Neural cell (in vitro differentiated cells): ENCODE measurements around the gene SLC1A1. TPM values are rescaled to one million over a fixed set of nuclear protein-coding genes. Genes with fewer than 3 reads are reported as not detected.
"Not testable (repeated sequence)": the region's sequence is repeated elsewhere in the genome, so short reads cannot be mapped to it uniquely, and the experiment has no call there.

ENCODE experiments used
- H2AFZ ChIP-seq: fragments of 200-600, 300-800 bp; sonication (generic), shearing (Covaris generic); 2 replicates; pipeline ENCODE4 v1.6.0; 2014; ENCODE audit warnings: low read depth, mild to moderate bottlenecking, antibody characterized with exemption, low read length, moderate library complexity
- H3F3A ChIP-seq: fragments of 200-600 bp; shearing (Covaris generic); 2 replicates; pipeline ENCODE4 v1.6.1; 2016; ENCODE audit warnings: mild to moderate bottlenecking, moderate library complexity, mixed read lengths, antibody characterized with exemption, low read length; ENCODE audit not compliant: insufficient read depth, poor library complexity, severe bottlenecking
- H3K27ac ChIP-seq: fragments of 200-600, 300-800 bp; sonication (generic), shearing (Covaris generic); 2 replicates; pipeline ENCODE4 v1.5.1; 2014; ENCODE audit warnings: mild to moderate bottlenecking, low read length, moderate library complexity
- H3K27me3 ChIP-seq: fragments of 300-800, 200-600 bp; sonication (generic), shearing (Covaris generic); 2 replicates; pipeline ENCODE4 v1.6.0; 2014; ENCODE audit warnings: mild to moderate bottlenecking, low read depth, low read length, moderate library complexity; ENCODE audit not compliant: insufficient read depth
- H3K36me3 ChIP-seq: fragments of 300-800, 200-600 bp; sonication (generic), shearing (Covaris generic); 2 replicates; pipeline ENCODE4 v1.5.1; 2014; ENCODE audit warnings: mild to moderate bottlenecking, antibody characterized with exemption, low read length, moderate library complexity; ENCODE audit not compliant: insufficient read depth
- H3K4me2 ChIP-seq: fragments of 300-800, 200-600 bp; sonication (generic), shearing (Covaris generic); 2 replicates; pipeline ENCODE4 v1.6.0; 2014; ENCODE audit warnings: mild to moderate bottlenecking, low read length
- H3K4me3 ChIP-seq: fragments of 300-800, 200-600 bp; sonication (generic), shearing (Covaris generic); 2 replicates; pipeline ENCODE4 v1.5.1; 2014; ENCODE audit warnings: mild to moderate bottlenecking, low read length, moderate library complexity
- H3K79me2 ChIP-seq: fragments of 200-600 bp; shearing (Covaris generic); replicated peaks from 2 replicates; pipeline ENCODE4 v1.6.0; 2014; ENCODE audit warnings: mild to moderate bottlenecking, low read length, moderate library complexity; ENCODE audit not compliant: insufficient read depth
- H3K9ac ChIP-seq: fragments of 300-800, 200-600 bp; sonication (generic), shearing (Covaris generic); 2 replicates; pipeline ENCODE4 v1.6.1; 2016; ENCODE audit warnings: mild to moderate bottlenecking, low read length, mixed read lengths
- H3K9me2 ChIP-seq: fragments of 200-600 bp; shearing (Covaris generic); 2 replicates; pipeline ENCODE4 v1.6.1; 2016; ENCODE audit warnings: mild to moderate bottlenecking, low read length, mixed read lengths; ENCODE audit not compliant: insufficient read depth
- H3K9me3 ChIP-seq: fragments of 200-600, 300-800 bp; sonication (generic), shearing (Covaris generic); 2 replicates; pipeline ENCODE4 v1.6.1; 2016; ENCODE audit warnings: mild to moderate bottlenecking, mixed run types, low read length, moderate library complexity, mixed read lengths
- H4K20me1 ChIP-seq: fragments of 200-600 bp; shearing (Covaris generic); 2 replicates; pipeline ENCODE4 v1.6.1; 2016; ENCODE audit warnings: mild to moderate bottlenecking, mixed run types; ENCODE audit not compliant: insufficient read depth
- EP300 ChIP-seq: fragments of 450-650 bp; conservative IDR thresholded peaks from 2 replicates; pipeline ENCODE4 v1.6.1; 2014; ENCODE audit warnings: antibody characterized with exemption, mild to moderate bottlenecking, moderate library complexity; ENCODE audit not compliant: poor library complexity, severe bottlenecking
- EZH2 ChIP-seq: fragments of 200-600, 300-800 bp; shearing (Covaris generic), sonication (generic); IDR thresholded peaks from 2 replicates; pipeline ENCODE4 v1.6.1; 2014; ENCODE audit warnings: antibody characterized with exemption, low read length, borderline replicate concordance, mild to moderate bottlenecking; ENCODE audit not compliant: insufficient read depth, poor library complexity, severe bottlenecking
- MXI1 ChIP-seq: fragments of 450-650 bp; conservative IDR thresholded peaks from 2 replicates; pipeline ENCODE4 v1.6.1; 2014; ENCODE audit warnings: antibody characterized with exemption, mild to moderate bottlenecking; ENCODE audit not compliant: poor library complexity, severe bottlenecking
- POLR2AphosphoS5 ChIP-seq: IDR thresholded peaks from 2 replicates; pipeline ENCODE4 v1.6.1; 2012
- RAD21 ChIP-seq: fragments of 450-650 bp; conservative IDR thresholded peaks from 2 replicates; pipeline ENCODE4 v1.6.1; 2014; ENCODE audit warnings: antibody characterized with exemption, mild to moderate bottlenecking, moderate library complexity
- REST ChIP-seq: IDR thresholded peaks from 2 replicates; pipeline ENCODE4 v1.6.1; 2012; ENCODE audit warnings: borderline replicate concordance
- SMC3 ChIP-seq: fragments of 450-650 bp; conservative IDR thresholded peaks from 2 replicates; pipeline ENCODE4 v1.6.1; 2014; ENCODE audit warnings: antibody characterized with exemption, mild to moderate bottlenecking, moderate library complexity; ENCODE audit not compliant: poor library complexity
- TAF1 ChIP-seq: IDR thresholded peaks from 2 replicates; pipeline ENCODE4 v1.6.1; 2012; ENCODE audit warnings: low read depth
- polyA plus RNA-seq: library from polyadenylated mRNA; depleted of rRNA; stranded (reverse); fragments of >200 nt; gene quantifications from 2 replicates; pipeline ENCODE4 v1.2.3, GENCODE V29; 2014
- TF ChIP-seq, protein P1 (sequence below): fragments of 450-650 bp; IDR thresholded peaks from 2 replicates; pipeline ENCODE4 v1.5.1; 2014; ENCODE audit warnings: antibody characterized with exemption, mild to moderate bottlenecking, moderate library complexity; ENCODE audit not compliant: poor library complexity, severe bottlenecking

Gene SLC1A1
- polyA plus RNA-seq, 1 donor from 2014 or later: 30.8 TPM

GRCh38 chr9:4519604-4520003 is 29.3 kb downstream of the SLC1A1 start:
- H4K20me1 ChIP-seq: no peaks in the 10 kb centered on the region
- no peak overlapping the region for H2AFZ ChIP-seq
- no peak overlapping the region for H3K9ac ChIP-seq
- H3K27ac ChIP-seq: no peak overlapping the region
- no peak overlapping the region for H3K4me2 ChIP-seq
- H3K4me3 ChIP-seq: no peak overlapping the region
- H3K79me2 ChIP-seq: no peaks in the 10 kb centered on the region
- no peaks in the 10 kb centered on the region for H3K9me2 ChIP-seq
- H3K9me3 ChIP-seq: no peaks in the 10 kb centered on the region
- TF ChIP-seq RAD21 (no peak), TAF1 (no peak), EP300 (no peak), EZH2 (no peak)
- no peaks in the 10 kb centered on the region for H3K27me3 ChIP-seq
- H3F3A ChIP-seq: no peaks in the 10 kb centered on the region
- peaks cover 5% of the 10 kb centered on the region for H3K36me3 ChIP-seq

DNA sequence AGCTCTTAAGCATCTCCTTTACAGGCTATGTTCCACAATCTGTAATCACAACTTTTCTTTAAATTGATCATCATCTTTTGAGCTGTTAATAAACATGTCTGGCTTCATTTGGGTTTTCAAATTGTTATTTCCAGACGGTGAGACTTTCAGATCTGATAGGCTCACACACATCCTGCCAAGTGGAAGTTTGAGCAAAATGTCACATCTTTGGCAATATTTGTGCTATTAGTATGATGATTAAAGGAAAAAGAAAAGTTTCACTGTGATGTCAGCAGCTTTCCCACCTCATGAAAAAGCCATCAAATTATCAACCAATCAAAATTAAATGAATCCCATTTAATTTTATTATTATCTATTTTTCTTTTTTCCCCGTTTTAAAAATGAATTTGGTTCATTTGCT is 29.8 kb downstream of the SLC1A1 start:
- Histone ChIP-seq H4K20me1 (no peaks in the 10 kb centered on the region), H3K9me2 (no peaks in the 10 kb centered on the region), H3K36me3 (peaks cover 5% of the 10 kb centered on the region), H3K4me3 (no peak overlapping the region), H3K9ac (no peak overlapping the region), H3K27ac (no peak overlapping the region), H3K9me3 (no peaks in the 10 kb centered on the region), H3K27me3 (no peaks in the 10 kb centered on the region), H3F3A (no peaks in the 10 kb centered on the region), H3K4me2 (no peak overlapping the region), H3K79me2 (no peaks in the 10 kb centered on the region), H2AFZ (no peak overlapping the region)
- TF ChIP-seq MXI1 (no peak), TAF1 (no peak), EP300 (no peak), RAD21 (no peak), SMC3 (no peak), POLR2AphosphoS5 (no peak), REST (no peak), EZH2 (no peak)
- TF ChIP-seq, protein P1, sequence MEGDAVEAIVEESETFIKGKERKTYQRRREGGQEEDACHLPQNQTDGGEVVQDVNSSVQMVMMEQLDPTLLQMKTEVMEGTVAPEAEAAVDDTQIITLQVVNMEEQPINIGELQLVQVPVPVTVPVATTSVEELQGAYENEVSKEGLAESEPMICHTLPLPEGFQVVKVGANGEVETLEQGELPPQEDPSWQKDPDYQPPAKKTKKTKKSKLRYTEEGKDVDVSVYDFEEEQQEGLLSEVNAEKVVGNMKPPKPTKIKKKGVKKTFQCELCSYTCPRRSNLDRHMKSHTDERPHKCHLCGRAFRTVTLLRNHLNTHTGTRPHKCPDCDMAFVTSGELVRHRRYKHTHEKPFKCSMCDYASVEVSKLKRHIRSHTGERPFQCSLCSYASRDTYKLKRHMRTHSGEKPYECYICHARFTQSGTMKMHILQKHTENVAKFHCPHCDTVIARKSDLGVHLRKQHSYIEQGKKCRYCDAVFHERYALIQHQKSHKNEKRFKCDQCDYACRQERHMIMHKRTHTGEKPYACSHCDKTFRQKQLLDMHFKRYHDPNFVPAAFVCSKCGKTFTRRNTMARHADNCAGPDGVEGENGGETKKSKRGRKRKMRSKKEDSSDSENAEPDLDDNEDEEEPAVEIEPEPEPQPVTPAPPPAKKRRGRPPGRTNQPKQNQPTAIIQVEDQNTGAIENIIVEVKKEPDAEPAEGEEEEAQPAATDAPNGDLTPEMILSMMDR: no peak

DNA sequence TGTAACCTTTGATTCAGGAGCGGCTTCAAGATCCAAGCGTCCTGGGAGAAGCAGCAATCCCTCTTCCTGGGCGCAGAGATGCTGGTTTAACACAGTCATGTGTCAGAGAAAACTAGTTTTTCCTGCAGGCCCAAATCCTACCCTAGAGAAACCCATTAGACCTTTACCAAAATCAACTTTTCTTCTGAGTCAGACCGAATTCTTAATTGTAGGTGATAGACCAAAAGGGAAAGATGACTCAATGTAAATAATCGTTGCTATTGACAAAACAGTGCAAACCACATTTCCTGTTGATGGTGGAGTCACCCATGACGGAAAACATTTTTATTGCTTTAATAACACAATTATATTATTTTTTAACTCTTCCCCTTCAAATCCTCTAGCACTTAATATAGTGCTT is 40.1 kb downstream of the SLC1A1 start:
- no peak overlapping the region for H3K27ac ChIP-seq
- H3K36me3 ChIP-seq: no peaks in the 10 kb centered on the region
- H3K4me2 ChIP-seq: no peak overlapping the region
- no peak overlapping the region for H3K9ac ChIP-seq
- H3K4me3 ChIP-seq: no peak overlapping the region
- peaks cover 3% of the 10 kb centered on the region for H3K9me3 ChIP-seq
- no peaks in the 10 kb centered on the region for H3K79me2 ChIP-seq
- H3F3A ChIP-seq: no peaks in the 10 kb centered on the region
- H3K27me3 ChIP-seq: no peaks in the 10 kb centered on the region
- TF ChIP-seq TAF1 (no peak), EP300 (no peak), RAD21 (no peak), SMC3 (no peak), POLR2AphosphoS5 (no peak), EZH2 (no peak), MXI1 (no peak)
- TF ChIP-seq, protein P1: no peak
- H3K9me2 ChIP-seq: no peaks in the 10 kb centered on the region
- no peak overlapping the region for H2AFZ ChIP-seq
- H4K20me1 ChIP-seq: no peaks in the 10 kb centered on the region

DNA sequence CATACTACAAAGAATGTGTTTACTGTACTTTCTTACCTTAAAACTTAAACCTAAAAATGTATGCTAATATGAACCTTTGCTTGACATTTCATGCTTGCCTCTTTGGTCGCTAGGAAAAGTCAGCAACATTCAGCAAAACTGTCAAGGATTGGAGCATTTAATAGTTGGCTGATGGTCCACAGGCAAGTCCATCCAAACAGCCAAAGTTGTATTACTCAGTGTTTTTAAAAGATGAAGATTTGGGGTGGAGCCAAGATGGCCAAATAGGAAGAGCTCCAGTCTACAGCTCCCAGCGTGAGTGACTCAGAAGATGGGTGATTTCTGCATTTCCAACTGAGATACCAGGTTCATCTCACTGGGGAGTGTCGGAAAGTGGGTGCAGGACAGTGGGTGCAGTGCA is 40.6 kb downstream of the SLC1A1 start:
- H3K9me3 ChIP-seq, H3K27ac ChIP-seq, H3K36me3 ChIP-seq, H2AFZ ChIP-seq, H4K20me1 ChIP-seq, H3F3A ChIP-seq, H3K4me2 ChIP-seq, H3K4me3 ChIP-seq, H3K9me2 ChIP-seq, H3K79me2 ChIP-seq, H3K27me3 ChIP-seq, H3K9ac ChIP-seq: not testable (repeated sequence)
